Measurements from ENCODE around the gene LAMA4. TPM values are rescaled to one million over a fixed set of nuclear protein-coding genes. Genes with fewer than 3 reads are reported as not detected.
A peak's percentile ranks its signal among the peaks of the same experiment; 100 is the strongest.

Gene LAMA4
- total RNA-seq, 3 donors from 2014 or later = 15.9 to 101 (median 37.0) TPM

- Histone ChIP-seq H3K9me3 (no peaks in the 10 kb centered on the region), H3K4me3 (no peak overlapping the region), H3K36me3 (ENCODE audit: low read depth) (no peaks in the 10 kb centered on the region), H3K4me1 (ENCODE audit: low read depth) (no peaks in the 10 kb centered on the region)
- DNase-seq (no peak), ATAC-seq (peak; percentile 42)
- intact Hi-C loops (cut with DNase I, micrococcal nuclease) = no loop called here
- TF ChIP-seq, protein P1, sequence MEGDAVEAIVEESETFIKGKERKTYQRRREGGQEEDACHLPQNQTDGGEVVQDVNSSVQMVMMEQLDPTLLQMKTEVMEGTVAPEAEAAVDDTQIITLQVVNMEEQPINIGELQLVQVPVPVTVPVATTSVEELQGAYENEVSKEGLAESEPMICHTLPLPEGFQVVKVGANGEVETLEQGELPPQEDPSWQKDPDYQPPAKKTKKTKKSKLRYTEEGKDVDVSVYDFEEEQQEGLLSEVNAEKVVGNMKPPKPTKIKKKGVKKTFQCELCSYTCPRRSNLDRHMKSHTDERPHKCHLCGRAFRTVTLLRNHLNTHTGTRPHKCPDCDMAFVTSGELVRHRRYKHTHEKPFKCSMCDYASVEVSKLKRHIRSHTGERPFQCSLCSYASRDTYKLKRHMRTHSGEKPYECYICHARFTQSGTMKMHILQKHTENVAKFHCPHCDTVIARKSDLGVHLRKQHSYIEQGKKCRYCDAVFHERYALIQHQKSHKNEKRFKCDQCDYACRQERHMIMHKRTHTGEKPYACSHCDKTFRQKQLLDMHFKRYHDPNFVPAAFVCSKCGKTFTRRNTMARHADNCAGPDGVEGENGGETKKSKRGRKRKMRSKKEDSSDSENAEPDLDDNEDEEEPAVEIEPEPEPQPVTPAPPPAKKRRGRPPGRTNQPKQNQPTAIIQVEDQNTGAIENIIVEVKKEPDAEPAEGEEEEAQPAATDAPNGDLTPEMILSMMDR (IDR thresholded peaks at IDR 0.05) = no peak
Measured at GRCh38 chr6:112223070-112223861, 31.1 kb downstream of the LAMA4 start.

DNA sequence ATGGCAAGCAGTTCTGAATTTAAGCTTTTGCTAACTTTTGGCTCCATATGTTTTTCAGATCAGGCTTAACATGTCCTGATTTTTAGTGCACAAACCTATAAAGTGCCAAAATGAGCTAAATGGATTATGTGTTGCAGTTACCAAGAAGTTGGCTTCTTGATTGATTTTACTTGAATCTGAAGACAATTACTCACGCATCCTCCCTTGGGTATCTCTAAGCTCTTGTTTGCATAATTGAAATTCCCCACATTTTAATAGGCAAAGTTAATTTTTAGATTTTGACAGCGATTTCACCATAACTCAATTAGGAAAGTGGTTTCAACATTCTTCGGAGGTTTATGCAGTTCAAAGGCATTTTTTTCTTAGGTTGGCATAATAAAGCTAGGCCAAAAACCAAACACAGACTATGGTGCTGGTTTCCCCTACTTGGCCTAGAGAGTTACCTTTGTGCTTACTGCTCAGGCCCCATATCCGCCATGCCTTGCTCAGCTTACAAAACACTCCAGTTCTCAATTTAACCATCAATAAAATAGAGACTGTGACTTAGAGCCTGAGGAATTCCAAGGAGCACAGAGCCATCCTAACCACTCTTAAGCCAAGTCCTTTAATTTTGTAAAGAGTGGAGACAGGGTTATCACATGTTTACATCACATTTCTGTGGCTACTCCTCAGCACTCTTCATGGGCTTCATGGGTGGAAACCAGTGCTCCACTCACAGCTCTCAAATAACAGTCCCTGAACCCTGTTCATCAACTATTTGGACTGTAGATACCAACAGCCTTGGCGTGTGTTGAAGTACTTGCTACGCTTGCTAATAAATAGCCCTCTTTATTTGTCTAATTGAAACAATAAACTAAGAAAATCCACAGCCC, 32.1 kb downstream of the LAMA4 start:
- ATAC-seq (no peak), DNase-seq (no peak)
- intact Hi-C loops (cut with DNase I, micrococcal nuclease) = no loop called here
- Histone ChIP-seq H3K36me3 (ENCODE audit: low read depth) (no peaks in the 10 kb centered on the region), H3K4me3 (no peak overlapping the region), H3K9me3 (no peaks in the 10 kb centered on the region), H3K4me1 (ENCODE audit: low read depth) (no peaks in the 10 kb centered on the region)
- TF ChIP-seq, protein P1 (IDR thresholded peaks at IDR 0.05) = no peak

DNA sequence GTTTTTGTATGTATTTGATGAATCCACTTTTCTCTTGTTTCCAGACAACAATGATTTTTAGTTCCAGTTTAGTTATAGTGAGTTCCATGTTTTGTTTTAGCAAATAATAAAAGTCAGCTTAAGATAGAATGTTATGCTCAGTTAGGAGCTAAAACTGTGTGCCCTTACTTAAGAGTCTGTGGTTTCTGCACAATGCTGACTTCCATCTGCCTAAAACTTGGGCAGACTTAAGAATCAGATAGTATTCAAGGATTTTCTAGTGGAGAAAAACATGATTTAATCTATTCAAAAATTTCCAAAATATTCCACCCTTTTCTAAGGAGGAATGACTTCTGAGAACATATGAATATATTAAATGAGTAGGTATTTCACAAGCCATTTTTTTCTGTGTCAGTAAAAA, 32.8 kb downstream of the LAMA4 start:
- TF ChIP-seq, protein P1 (IDR thresholded peaks at IDR 0.05) = no peak
- no peaks in the 10 kb centered on the region for H3K4me1 ChIP-seq (ENCODE audit: low read depth)

DNA sequence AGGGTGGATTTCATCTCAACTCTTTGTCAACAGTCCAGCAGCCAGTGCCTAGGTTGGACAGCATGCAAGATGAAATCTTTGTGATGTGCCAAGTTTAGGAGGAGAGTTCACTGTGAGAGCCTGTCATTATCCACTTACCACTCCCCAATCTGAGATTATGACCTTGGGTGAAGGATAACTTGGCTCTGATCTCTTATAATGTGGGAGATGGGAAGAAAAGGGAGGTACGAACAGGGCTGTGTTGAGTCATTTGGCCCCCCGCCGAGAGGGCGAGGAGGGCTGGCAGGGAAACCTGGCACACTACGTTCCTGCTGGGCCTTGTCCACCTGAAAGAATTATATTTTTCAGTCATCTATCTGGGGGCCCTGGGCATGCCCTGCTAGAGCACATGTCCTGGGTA, 35.8 kb downstream of the LAMA4 start:
- TF ChIP-seq, protein P1 (IDR thresholded peaks at IDR 0.05) = no peak
- intact Hi-C loops (cut with DNase I, micrococcal nuclease) = no loop called here
- ATAC-seq (no peak), DNase-seq (no peak)
- Histone ChIP-seq H3K4me1 (ENCODE audit: low read depth) (no peaks in the 10 kb centered on the region), H3K36me3 (ENCODE audit: low read depth) (no peaks in the 10 kb centered on the region), H3K9me3 (no peaks in the 10 kb centered on the region), H3K4me3 (no peak overlapping the region)

More for the DNA sequence above, 32.8 kb downstream of the LAMA4 start:
- Histone ChIP-seq H3K4me3 (no peak overlapping the region), H3K9me3 (no peaks in the 10 kb centered on the region), H3K36me3 (ENCODE audit: low read depth) (no peaks in the 10 kb centered on the region)
- DNase-seq (no peak), ATAC-seq (no peak)
- intact Hi-C loops (cut with DNase I, micrococcal nuclease) = no loop called here

DNA sequence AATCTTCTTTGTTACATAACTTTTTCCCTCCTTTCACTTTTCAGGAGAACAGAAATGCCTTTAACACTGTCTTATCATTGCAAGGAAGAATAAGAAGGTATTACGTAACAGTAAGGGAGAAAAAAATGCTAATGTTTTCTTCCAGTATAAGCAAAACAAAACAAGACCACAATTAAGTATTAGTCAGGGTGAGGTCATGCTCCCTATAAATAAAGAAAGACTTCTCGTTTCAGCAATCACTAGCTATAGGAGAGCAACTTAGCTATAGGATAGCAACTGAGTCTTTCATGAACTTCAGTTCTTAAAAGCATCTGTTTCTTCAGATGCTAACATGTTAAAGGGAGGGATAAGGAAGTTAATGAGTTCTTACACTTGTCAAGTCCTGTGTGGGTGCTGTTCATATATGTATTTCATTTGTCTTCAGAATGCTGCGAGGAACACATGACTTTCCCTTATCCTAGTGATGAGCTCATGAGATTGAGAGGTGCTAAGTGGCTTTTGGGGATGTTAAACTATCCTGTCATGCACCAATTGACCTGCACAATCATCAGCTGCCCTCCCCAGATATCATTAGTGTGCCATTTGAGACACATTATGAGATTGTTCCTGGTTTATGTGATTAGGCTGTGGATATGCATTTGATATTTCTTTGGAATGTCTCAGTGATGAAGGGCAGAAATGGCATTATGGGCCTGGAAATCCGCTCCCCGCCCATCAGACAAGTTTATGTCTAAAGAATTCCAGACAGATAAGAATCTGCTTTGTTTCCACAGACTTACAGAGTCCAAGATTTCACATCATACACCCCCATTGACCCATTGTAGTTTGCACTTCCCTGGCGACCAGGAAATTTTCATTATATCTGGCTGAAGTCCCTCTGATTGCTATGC, 37.5 kb downstream of the LAMA4 start:
- TF ChIP-seq, protein P1 (IDR thresholded peaks at IDR 0.05) = no peak
- Histone ChIP-seq H3K4me3 (no peak overlapping the region), H3K9me3 (no peaks in the 10 kb centered on the region), H3K36me3 (ENCODE audit: low read depth) (no peaks in the 10 kb centered on the region), H3K4me1 (ENCODE audit: low read depth) (no peaks in the 10 kb centered on the region)
- ATAC-seq = no peak
- DNase-seq = no peak
- intact Hi-C loops (cut with DNase I, micrococcal nuclease) = no loop called here

All from mucosa of descending colon (tissue), 3 donors.